T47D (cell line): ENCODE data around the gene FBN2.

Experiments used
- DNase-seq, 2 experiments: peaks; one replicate each; pipeline versions ENCODE4 v3.0.0 to v3.0.0-alpha.2; 2011 to 2012; ENCODE audit warnings: low read depth in 1 of 2, low spot score in 1 of 2
- JUND ChIP-seq: IDR thresholded peaks from 2 replicates; pipeline ENCODE4 v1.6.1; 2012; ENCODE audit warnings: low read depth
- in situ Hi-C: cut with HindIII; loops from 2 replicates; pipeline ENCODE4 v1.10.0; 2016; ENCODE audit warnings: low sequenced_read_pairs, low pct_unique_long_range_greater_than_20kb

The FBN2 gene

GRCh38 chr5:128487041-128487440 lies 51.0 kb downstream of the FBN2 start:
- in situ Hi-C loops, result no loop called here
- TF ChIP-seq JUND, result no peak

GRCh38 chr5:128483738-128484137 lies 54.3 kb downstream of the FBN2 start:
- in situ Hi-C loops, result no loop called here
- TF ChIP-seq JUND, result no peak
- no peak for DNase-seq

More at GRCh38 chr5:128487041-128487440, 51.0 kb downstream of the FBN2 start:
- DNase-seq, result no peak

- in situ Hi-C loops, result no loop called here
- no peak for TF ChIP-seq JUND
- DNase-seq, result no peak
Measured at GRCh38 chr5:128480906-128481633, 57.0 kb downstream of the FBN2 start.

- in situ Hi-C loops, result no loop called here
- no peak for DNase-seq
- no peak for TF ChIP-seq JUND
Measured at GRCh38 chr5:128480158-128480557, 57.9 kb downstream of the FBN2 start.

DNA sequence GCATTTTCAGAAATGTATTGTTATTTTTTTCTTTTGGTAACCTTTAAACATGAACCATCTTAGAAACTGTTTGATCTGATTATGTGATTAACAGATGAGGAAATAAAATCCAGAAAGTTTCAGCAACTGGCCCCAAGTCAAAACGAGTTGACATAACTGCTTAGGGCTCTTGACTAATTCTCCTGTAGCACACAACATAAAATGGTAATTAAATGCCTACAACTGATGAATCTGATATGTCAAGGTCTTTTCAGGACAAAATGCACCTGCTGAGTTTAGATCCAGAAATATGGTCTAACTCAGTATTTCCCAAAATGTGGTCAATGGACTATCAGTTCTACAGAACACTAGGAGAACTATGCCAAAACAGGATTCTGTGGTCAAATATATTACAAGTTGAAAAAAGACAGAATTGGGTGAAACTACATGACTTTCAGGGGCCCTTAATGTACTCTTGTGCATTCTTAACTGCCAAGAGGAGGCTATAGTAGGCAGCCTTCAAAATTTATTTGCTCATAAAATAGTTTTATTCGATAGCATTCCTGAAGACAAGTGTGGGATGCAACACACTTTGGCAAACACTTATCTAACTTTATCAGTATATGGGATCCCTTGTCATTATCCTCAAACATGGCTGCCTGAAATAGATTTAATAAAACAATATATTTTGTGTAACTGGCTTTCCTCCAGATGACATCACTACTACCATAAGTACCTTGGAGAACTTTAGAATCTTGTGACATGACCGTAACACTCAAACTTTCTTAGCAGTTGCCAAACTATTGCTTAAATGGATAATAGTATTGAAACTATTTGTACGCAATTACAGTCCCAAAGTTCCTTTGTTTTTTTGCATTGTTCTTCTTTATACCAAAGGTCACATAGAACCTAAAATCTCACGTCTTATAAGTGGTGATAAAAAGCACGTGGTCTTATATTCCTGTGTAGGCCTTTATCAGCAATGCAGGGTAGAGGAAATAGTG lies 59.4 kb downstream of the FBN2 start:
- TF ChIP-seq JUND, result no peak
- in situ Hi-C loops, result no loop called here
- DNase-seq, result no peak

DNA sequence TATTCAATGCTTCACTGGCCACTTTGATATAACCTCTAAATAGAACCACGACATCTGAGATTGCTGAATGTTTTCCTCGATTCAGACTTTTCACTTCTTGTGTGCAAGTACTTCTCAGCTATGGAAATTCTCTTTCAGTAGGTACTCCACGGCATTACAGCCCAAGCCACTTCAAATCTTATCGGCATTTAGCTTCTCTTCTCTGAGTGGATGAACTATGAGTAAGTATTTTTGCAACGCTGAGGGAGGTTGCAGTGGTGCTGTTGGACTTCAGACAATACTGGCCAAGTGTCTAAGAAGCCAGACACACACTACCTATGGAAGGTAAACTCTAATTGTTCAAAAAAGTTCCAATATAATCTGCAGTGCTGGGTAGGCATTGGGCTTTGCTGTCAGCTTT lies 60.1 kb downstream of the FBN2 start:
- no peak for DNase-seq
- TF ChIP-seq JUND, result no peak
- in situ Hi-C loops, result no loop called here

DNA sequence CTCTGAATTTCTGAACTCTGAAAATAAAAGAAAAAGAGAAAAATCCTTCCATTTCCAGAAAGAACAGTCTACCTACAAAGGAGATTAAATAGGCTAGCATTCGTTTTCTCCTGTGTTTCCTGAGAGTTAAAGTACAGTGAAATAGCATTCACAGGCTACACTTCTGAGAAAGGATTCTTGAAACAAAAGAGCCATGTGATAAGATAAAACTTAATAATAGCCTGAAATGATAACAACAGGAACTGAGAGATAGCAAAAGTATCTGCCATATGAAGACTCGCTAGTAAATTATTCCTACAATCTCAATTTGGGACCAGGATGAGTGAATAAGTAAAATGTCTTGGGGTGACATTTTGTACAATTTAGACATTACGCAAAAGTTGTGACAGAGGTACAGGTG lies 62.4 kb downstream of the FBN2 start:
- TF ChIP-seq JUND, result no peak
- in situ Hi-C loops, result no loop called here
- DNase-seq, result no peak

- no peak for DNase-seq
- in situ Hi-C loops, result no loop called here
- TF ChIP-seq JUND, result no peak
Measured at GRCh38 chr5:128472919-128473318, 65.1 kb downstream of the FBN2 start.

DNA sequence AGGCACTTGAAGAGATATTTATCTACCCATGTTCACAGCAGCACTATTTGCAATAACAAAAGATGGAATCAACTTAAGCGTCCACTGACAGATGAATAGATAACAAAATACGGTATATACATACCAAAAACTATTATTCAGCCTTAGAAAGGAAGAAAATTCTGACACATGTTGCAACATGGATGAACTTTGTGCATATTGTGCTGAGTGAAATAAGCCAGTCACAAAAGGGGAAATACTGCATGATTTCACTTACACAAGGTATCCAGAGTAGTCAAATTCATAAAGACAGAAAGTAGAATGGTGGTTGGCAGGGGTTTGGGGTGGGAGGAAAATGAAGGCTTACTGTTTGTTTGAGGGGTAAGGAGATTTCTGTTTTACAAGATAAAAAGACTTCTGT lies 66.0 kb downstream of the FBN2 start:
- in situ Hi-C loops, result no loop called here
- TF ChIP-seq JUND, result no peak
- DNase-seq, result no peak

- DNase-seq, result no peak
- in situ Hi-C loops, result no loop called here
- no peak for TF ChIP-seq JUND
Measured at GRCh38 chr5:128470663-128471062, 67.4 kb downstream of the FBN2 start.

DNA sequence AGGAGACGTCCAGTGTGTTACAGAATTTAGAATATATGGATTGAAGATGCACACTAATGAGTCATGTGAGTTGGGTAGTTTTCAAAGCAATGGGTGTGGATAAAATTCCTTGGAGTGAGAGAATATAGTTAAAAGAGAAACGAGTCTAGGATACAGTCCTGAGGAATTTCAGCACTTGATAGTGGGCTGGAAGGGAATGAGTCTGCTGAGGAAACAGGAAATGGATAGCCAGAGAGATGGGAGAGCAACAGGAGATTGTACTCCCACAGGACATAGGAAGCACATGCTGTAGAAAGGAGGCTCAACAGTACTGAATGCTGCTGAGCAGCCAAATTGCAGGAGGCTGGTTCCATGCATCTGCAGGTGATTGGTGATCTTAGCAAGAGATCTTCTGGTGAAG lies 68.1 kb downstream of the FBN2 start:
- no peak for DNase-seq
- no peak for TF ChIP-seq JUND
- in situ Hi-C loops, result no loop called here

GRCh38 chr5:128466980-128467379 lies 71.1 kb downstream of the FBN2 start:
- no peak for DNase-seq
- in situ Hi-C loops, result no loop called here
- TF ChIP-seq JUND, result no peak

DNA sequence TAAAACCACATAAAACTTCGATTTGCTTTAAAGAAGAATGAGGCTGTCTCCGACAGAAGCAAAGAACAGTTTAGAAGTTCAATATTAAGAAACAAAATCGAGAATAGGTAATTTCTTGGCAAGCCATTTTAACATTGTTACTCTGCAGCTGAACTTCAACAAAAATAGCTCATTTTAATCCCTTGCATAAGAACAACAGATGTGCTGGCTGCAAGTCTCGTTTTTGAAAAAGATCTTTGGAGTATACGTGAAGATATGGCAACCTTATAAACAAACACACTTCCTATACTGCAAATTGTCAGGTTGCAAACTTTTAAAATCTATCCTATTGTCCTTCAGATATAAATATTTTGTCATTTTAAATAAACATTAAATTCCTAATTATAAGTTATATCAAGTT lies 71.5 kb downstream of the FBN2 start:
- TF ChIP-seq JUND, result no peak
- in situ Hi-C loops, result no loop called here
- no peak for DNase-seq
